Measurements from ENCODE around the gene S100A16.
"Not testable (repeated sequence)": the region's sequence is repeated elsewhere in the genome, so short reads cannot be mapped to it uniquely, and the experiment has no call there.

Gene S100A16

GRCh38 chr1:153612755-153613331 lies at the start of gene S100A16:
S100A16 (minus strand) TSS chr1:153613137; CDS start chr1:153608151, 4,986 bp downstream.
- DNase-seq: peak; percentile 20 to 43

DNA sequence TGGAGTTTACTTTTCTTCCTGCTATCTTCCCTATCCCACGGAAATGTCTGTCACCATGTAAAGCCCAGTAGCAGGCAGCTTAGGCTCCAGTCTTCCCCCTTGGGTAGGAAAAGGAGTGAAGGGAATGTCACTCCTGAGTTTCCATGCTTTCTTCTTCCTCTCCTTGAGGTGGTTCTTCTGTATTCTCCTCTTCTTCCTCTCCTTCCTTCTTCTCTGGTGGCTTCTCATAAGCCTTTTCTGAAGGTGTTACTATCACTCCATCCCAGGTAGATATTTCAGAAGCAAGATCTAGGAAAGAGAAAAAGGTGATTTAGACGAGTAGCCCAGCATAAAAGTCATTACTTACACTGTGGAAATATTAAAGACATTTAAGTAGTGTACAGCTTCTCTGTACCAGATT lies 49.3 kb upstream of the S100A16 start:
- DNase-seq: no peak

- DNase-seq: no peak
These were observed 48.3 kb upstream of the S100A16 start for GRCh38 chr1:153661111-153661708.

DNA sequence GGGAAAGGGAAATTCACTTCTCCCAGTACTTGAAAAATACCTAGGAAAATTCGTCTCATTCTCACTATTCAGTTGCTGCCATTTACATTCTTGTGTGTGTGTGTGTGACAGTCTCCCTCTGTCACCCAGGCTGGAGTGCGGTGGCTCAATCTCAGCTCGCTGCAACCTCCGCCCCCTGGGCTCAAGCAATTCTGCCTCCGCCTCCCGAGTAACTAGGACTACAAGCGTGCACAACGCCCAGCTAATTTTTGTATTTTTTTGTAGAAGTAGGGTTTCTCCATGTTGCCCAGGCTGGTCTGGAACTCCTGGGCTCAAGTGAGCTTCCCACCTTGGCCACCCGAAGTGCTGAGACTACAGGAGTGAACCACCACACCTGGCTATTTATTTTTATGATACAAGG lies 46.7 kb upstream of the S100A16 start:
- no peak for DNase-seq

- DNase-seq: no peak
These were observed 46.2 kb upstream of the S100A16 start for GRCh38 chr1:153659175-153659534.

DNA sequence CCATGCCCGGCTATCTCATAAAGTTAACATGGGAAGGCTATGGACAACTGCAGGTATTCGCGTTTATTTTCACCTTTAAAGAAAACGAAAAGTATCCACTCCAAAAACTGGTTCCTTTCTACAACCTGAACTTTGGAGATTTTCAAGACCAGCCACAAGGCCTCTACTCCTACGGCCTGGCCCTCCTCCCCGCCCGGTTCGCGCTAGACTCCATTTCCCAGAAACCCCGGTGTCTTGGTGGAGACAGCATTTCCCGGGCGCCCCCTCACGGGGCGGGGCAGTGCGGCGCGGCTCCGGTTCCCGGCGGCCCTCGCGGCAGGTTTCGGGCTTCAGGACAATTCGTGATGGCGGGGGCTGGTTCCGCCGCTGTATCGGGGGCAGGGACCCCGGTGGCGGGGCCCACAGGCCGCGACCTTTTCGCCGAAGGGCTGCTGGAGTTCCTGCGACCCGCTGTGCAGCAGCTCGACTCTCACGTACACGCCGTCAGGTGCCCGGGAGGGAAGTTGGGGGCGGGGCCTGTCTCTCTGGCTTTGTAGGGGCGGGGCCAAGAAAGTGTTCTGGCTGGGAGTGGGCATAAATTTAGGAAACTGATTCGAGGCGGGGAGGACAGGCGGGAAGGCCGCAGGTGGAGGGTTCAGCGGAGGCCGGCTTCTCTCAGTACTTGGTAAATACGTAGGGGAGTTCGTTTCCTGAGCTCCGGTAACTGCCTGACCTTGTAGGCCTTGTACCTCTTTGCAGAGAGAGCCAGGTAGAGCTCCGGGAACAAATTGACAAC lies 45.6 kb upstream of the S100A16 start, which contains the start of gene SNAPIN:
TSS of gene SNAPIN (plus strand) at position 304 of the 775 bp plus-strand sequence. CDS start at position 345, 41 bp downstream.
- peak; percentile 38 to 75 for DNase-seq

- no peak for DNase-seq
These were observed 42.4 kb upstream of the S100A16 start for GRCh38 chr1:153655333-153655732.

GRCh38 chr1:153652805-153653500 lies 40.0 kb upstream of the S100A16 start:
- no peak for DNase-seq

- no peak for DNase-seq
These were observed 38.8 kb upstream of the S100A16 start for GRCh38 chr1:153651771-153652170.

DNA sequence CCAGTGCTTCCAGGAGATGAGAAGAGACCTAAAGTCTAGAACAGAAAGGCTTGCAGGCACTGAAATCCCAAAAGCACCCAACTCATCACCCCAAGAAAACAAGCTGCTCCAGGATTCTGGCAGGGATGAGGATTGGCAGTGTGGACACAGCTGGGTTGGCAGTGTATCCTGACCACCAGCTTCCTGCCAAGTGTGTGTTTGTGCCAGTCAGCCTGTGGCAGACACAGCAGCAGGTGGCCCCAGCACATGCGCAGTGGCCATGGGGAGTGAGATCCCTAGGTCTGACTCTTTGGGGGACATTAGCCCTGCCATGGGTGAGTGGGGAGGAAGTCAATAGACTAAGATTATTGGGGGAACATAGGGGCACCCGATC lies 36.9 kb upstream of the S100A16 start:
- DNase-seq: no peak

GRCh38 chr1:153649137-153649862 lies 36.4 kb upstream of the S100A16 start:
- DNase-seq: no peak

DNA sequence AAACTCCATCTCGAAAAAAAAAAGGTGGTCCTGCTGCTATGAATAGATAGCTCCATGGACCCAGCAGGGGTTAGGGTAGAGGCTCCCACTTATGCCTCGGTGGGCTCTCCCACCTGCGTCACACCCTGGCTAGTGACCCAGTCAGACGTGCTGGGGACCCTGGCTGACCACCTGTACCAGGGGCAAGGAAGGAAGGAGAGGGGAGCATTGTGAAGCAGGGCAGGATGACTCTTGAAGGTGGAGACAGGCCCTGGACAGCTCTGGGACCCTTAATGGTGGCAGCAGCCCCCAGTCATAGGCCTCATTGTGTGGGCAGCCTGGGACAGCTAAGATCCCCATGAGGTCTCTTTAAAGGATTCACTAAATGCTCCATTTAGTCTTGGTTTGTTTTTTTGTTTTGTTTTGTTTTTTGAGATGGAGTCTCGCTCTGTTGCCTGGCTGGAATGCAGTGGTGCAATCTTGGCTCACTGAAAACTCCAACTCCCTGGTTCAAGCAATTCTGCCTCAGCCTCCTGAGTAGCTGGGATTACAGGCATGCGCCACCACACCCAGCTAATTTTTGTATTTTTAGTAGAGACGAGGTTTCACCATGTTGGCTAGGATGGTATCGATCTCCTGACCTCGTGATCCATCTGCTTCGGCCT lies 35.2 kb upstream of the S100A16 start:
- DNase-seq: no peak

DNA sequence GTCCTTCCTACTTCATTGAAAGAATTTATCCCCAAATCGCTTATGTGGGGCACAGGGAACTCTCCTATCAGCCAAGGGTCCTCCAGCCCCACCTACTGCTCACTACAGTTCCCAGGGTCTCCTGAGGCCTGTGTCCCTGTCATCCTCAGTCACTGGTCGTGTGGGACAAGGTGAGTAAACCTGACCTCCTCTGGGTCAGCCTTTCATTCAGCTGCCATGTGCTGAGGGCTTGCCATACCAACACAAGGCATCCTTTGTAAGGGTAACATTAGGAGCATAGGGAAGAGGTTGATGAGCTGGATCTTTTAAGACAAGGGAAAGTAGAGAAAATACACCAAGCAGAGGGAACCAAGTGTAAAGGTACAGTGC lies 34.4 kb upstream of the S100A16 start:
- no peak for DNase-seq

DNA sequence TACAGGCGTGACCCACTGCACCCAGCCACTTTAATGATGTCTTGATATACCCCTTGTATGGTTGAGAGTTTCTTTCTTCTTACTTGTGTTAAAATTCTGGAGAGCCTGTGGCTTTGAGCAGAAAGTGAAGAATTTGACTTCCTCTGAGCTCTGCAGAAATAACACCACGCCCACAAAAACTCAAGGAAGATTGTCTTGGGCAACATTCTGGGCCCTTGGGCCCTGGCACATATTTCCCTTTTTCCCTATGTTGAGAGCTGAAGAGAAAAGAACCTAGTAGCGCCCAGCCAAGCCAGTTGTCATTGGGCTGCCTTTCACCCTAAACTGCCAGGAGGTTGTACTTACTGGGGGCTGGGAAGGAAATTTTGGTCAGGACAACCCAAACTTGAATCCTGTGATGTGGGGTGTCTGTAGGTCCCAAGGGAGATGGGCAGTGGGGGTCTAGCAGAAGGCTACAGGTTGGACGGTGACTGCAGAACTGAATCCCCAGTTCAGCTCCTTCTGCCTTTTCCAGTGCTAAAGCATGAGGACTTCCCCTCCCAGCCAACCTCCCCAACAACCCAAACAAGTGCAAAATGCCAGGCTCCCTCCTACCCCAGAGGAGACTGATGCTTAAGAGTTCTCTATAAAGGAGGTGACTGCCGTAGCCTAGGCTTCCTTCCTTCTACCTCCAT lies 33.9 kb upstream of the S100A16 start:
- no peak for DNase-seq

DNA sequence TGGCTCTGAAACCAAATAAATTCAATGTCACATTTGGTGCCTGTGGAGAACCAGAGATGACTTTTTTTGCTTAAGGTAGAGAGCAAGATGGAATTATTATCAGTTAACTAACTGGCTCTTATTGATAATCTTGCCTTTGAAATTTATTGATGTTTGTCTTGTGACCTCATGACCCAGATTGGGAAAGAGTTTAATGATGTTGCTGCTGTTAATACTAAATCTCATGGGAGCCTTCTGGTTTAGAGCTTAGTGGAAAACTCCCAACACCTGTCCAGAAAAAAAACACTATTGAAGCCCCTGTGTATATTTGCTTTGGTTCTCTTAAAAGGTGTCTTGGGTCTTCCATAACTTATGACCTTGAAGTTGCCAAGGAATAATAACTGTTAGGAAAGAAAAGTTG lies 30.9 kb upstream of the S100A16 start:
- DNase-seq: no peak

DNA sequence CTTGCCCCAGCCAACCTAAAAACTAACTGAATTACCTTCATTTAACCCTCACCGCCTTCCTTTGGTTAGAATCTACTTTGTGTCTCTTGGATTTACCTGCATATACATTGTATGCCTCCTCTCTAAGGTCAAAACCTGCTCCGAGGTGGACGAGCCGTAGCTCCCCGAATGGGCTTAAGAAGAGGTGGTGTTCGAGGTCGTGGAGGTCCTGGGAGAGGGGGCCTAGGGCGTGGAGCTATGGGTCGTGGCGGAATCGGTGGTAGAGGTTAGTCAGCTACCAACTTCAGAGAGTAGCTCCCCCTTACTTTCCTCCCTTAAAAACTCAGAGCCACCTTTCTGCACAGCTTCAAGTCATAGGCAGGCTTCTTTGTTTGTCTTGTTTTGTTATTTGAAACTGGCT lies 30.2 kb upstream of the S100A16 start:
- no peak for DNase-seq

GRCh38 chr1:153642161-153642560 lies 29.2 kb upstream of the S100A16 start:
- no peak for DNase-seq

GRCh38 chr1:153640861-153641260 lies 27.9 kb upstream of the S100A16 start:
- no peak for DNase-seq

GRCh38 chr1:153640213-153640612 lies 27.3 kb upstream of the S100A16 start:
- DNase-seq: not testable (repeated sequence)

- no peak for DNase-seq
These were observed 26.3 kb upstream of the S100A16 start for GRCh38 chr1:153639280-153639679.

GRCh38 chr1:153638261-153638660 lies 25.3 kb upstream of the S100A16 start:
- no peak for DNase-seq

GRCh38 chr1:153636312-153636711 lies 23.4 kb upstream of the S100A16 start:
- DNase-seq: no peak

All from SW 1271 (cell line).